ENCODE measurements around the gene DDAH1. TPM values are rescaled to one million over a fixed set of nuclear protein-coding genes. Genes with fewer than 3 reads are reported as not detected.

DDAH1 gene
- total RNA-seq, 3 donors from 2014 or later: 0.16 to 0.48 (median 0.21) TPM

DNA sequence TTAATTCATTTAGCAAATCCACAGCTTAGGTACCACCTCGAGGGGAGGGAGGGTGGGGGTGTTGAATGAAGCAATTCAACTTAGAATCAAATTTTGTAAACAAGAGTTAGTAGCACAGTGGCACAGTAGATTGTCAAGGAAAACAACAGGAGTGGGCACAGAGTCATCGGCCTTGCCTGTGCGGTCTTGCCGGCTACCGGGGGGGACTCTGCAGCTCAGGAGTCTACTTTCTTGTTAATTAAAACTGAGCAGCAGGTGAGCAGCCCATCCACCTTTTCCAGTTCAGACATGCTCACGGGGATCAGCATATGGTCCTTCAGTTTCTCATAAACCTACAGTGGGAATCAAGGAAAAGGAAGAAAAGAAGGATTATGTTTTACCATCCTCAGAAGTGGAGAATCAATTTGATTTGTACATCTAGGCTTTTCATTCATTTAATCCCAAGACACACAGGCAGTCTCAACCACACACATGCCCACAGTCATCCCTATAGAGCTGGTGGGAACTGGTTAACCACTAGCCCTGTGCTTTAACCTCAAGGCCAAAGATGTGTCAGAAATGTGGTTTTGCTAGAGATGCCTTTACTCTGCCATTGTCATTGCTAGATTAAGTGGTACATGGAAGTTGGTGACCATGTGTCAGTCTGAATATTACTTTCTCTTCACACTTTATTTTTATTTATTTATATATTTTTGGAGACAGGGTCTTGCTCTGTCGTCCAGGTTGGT, 143.6 kb downstream of the DDAH1 start:
- DNase-seq (no peak), ATAC-seq (peak; percentile 86 to 88)
- Mint-ChIP-seq H3K4me1 (ENCODE audit: low read depth) (peaks cover 5% of the 10 kb centered on the region), H3K4me3 (no peak overlapping the region), H3K27me3 (ENCODE audit: low read depth) (peaks cover 26% of the 10 kb centered on the region), H3K36me3 (ENCODE audit: insufficient read depth) (no peaks in the 10 kb centered on the region), H3K9me3 (no peaks in the 10 kb centered on the region)

DNA sequence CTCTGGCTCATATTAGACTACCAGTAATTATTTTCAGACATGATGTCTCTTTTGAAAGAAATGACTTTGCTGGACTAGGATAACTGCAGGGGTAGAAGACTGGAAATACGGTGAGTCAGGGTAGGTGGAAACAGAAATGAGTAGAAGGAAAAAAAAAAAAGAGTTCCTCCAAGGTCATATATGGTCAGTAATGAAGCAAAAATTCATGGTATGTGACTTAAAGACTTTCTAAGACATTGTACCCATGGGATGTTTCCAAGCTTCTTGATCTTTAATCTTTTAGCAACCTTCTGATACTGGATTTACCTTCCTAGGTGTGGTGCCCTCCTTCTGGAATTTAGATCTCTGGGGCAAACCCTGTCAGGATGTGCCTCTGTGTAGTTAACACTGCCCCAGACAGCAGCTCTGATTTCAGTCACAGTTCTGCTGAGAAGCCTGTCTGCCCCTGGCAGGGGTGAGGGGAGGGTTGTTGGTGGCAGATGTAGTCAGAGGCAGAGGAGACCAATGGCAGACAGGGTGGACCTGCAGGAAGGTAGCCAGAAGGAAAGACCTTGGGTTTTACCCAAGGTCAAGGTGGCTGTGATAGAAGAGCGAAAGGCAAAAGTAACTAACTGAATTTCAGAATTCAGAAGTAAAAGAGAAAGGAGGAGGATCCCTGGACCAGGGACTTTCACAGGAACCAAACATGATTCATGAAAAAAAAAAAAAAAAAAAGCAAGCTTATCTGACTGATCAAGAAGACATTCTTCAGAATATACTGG, 144.4 kb downstream of the DDAH1 start:
- no peak for DNase-seq
- H3K27me3 Mint-ChIP-seq (ENCODE audit: low read depth): peaks cover 25% of the 10 kb centered on the region
- H3K4me3 Mint-ChIP-seq: no peak overlapping the region
- peak in 1 of 2 donors; percentile 24 for ATAC-seq
- H3K9me3 Mint-ChIP-seq: no peaks in the 10 kb centered on the region
- peaks cover 5% of the 10 kb centered on the region for H3K4me1 Mint-ChIP-seq (ENCODE audit: low read depth)
- no peaks in the 10 kb centered on the region for H3K36me3 Mint-ChIP-seq (ENCODE audit: insufficient read depth)

DNA sequence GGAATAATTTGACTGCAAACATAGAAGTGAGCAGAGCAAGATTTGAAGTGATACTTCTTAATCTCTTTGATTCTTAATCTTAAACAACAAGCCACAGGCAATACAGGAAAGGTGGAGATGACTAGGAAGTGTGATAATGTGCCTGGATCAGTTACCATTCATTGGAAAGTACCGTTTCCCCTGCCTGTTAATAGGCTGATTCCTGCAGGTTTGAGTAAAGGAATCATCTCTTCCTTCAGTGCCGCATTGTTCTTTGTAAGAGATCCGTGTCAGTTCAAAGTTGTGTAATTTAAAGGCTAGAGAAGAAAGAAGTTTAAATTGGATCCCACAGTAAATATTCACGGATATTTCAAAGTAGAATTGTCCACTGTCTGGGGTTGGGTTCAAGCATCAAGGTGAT, 145.0 kb downstream of the DDAH1 start:
- peaks cover 5% of the 10 kb centered on the region for H3K4me1 Mint-ChIP-seq (ENCODE audit: low read depth)
- ATAC-seq: no peak
- no peak for DNase-seq
- H3K4me3 Mint-ChIP-seq: no peak overlapping the region
- peaks cover 25% of the 10 kb centered on the region for H3K27me3 Mint-ChIP-seq (ENCODE audit: low read depth)
- no peaks in the 10 kb centered on the region for H3K36me3 Mint-ChIP-seq (ENCODE audit: insufficient read depth)
- H3K9me3 Mint-ChIP-seq: no peaks in the 10 kb centered on the region

DNA sequence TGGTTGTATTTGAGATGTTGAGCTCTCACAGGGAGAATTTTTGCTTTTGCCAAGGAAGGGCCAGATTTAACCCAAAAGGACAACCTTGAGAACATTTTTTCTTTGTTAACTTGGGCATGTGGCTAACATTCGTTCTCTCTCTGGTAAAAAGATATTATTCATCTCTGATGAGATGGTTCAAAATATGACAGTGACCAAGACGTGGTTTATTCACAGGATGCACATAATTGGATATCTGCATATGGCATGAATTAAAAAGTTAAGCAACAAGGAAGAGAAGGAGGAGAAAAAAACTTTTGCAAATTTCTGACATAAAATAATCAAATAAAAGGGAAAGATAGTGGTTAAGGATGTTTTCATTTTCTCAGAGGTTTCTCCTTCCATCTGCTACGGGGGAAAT, 145.5 kb downstream of the DDAH1 start:
- ATAC-seq (no peak), DNase-seq (no peak)
- no peak overlapping the region for H3K4me3 Mint-ChIP-seq
- H3K9me3 Mint-ChIP-seq: no peaks in the 10 kb centered on the region
- peaks cover 27% of the 10 kb centered on the region for H3K27me3 Mint-ChIP-seq (ENCODE audit: low read depth)
- no peaks in the 10 kb centered on the region for H3K36me3 Mint-ChIP-seq (ENCODE audit: insufficient read depth)
- H3K4me1 Mint-ChIP-seq (ENCODE audit: low read depth): peaks cover 5% of the 10 kb centered on the region

DNA sequence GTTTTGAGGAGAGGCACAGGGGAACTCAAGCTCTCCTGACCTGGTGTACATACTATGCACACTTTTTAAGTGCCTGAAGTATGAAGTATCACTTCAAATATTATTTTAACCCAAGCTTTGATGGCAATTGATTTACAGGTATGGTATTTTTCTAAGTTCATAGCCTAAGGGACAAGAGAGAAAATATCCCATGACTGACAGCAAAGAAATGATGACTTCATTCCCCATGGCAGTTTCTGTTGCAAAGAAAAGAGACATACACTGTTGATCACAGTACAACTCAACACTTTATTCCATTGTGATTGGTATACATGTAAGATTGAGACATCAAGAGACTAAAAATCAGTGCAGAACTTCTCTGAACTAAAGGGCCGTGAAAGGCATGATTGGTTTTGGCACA, 146.7 kb downstream of the DDAH1 start:
- ATAC-seq: no peak
- peaks cover 34% of the 10 kb centered on the region for H3K27me3 Mint-ChIP-seq (ENCODE audit: low read depth)
- no peak for DNase-seq
- H3K36me3 Mint-ChIP-seq (ENCODE audit: insufficient read depth): no peaks in the 10 kb centered on the region
- peaks cover 5% of the 10 kb centered on the region for H3K4me1 Mint-ChIP-seq (ENCODE audit: low read depth)
- no peak overlapping the region for H3K4me3 Mint-ChIP-seq
- no peaks in the 10 kb centered on the region for H3K9me3 Mint-ChIP-seq

DNA sequence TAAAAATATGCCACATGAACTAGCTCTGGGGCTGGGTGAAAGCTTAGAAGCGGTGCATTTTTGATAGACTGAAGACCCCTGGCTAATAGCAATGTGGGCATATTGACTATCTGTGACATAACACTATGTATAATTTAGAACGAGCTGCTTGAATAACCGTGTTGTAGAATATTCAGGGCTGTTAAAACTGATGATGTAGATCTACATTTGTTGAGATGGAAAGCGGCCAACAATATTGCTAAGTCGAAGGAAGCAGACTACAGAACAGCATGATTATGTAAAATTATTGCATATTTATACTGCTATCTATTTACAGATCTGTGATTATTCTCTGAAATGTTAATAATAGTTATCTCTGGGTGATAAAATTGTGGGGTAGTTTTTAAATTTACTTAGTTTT, 147.4 kb downstream of the DDAH1 start:
- H3K4me3 Mint-ChIP-seq: no peak overlapping the region
- no peaks in the 10 kb centered on the region for H3K36me3 Mint-ChIP-seq (ENCODE audit: insufficient read depth)
- no peak for ATAC-seq
- peaks cover 37% of the 10 kb centered on the region for H3K27me3 Mint-ChIP-seq (ENCODE audit: low read depth)
- no peak for DNase-seq
- no peaks in the 10 kb centered on the region for H3K9me3 Mint-ChIP-seq
- H3K4me1 Mint-ChIP-seq (ENCODE audit: low read depth): peaks cover 5% of the 10 kb centered on the region

DNA sequence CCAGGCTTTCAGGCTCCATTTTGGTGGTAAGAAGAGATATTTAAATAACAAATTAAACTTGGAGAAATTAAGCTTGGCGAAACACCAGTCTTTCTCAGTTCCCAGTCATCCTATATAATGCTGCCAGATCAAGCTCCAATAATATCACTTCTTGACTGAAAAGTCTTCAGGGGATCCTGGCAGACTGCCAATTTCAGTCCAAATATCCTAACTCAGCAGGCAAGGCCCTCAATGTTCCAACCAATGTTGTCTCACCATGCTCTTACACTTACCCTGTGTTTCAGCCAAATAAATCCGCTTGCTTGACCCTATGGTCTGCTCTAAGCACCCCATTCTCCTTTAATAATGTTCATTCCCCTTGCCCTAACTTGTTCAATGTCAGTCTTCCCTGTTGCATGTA, 148.6 kb downstream of the DDAH1 start:
- Mint-ChIP-seq H3K36me3 (ENCODE audit: insufficient read depth) (no peaks in the 10 kb centered on the region), H3K4me1 (ENCODE audit: low read depth) (peaks cover 5% of the 10 kb centered on the region), H3K4me3 (no peak overlapping the region), H3K9me3 (no peaks in the 10 kb centered on the region), H3K27me3 (ENCODE audit: low read depth) (peaks cover 39% of the 10 kb centered on the region)
- DNase-seq (no peak), ATAC-seq (no peak)

DNA sequence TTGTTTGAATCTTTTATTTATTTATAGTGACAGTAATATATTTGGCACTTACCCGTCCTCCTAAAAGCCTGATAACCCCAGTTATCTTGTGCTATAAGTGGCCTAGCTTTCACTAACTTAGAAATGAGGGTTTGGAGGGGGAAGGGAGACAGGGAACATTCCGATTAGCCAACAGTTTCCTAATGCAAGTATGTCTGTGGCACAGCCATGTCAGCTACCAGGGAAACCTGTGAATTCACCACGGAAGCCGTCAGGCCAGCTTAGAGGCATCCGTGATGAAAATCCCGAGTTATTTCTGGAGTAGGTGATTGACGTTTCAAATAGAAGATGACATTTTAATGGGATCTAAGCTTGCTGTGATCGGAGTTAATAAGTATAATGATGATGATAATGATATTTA, 149.2 kb downstream of the DDAH1 start:
- Mint-ChIP-seq H3K9me3 (no peaks in the 10 kb centered on the region), H3K27me3 (ENCODE audit: low read depth) (peaks cover 40% of the 10 kb centered on the region), H3K36me3 (ENCODE audit: insufficient read depth) (no peaks in the 10 kb centered on the region), H3K4me3 (no peak overlapping the region), H3K4me1 (ENCODE audit: low read depth) (peaks cover 5% of the 10 kb centered on the region)
- no peak for ATAC-seq
- DNase-seq: no peak

DNA sequence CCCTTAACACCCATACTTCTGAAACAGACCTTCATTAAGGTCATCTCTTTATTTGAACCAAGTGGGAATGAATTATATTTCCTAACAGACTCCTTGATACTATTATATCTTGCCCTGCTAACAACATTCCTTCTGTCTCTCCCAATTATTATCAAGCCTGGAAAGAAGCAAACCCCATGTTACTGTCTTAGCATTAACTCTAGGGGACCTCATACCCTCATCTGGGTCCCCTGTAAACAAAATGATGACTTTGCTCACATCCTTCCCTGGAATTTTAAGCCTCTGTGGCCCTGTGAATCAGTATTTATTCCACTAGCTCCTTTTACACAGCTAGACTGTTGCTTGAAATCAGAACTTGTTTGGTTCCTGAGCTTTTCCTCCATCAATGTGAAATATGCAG, 150.2 kb downstream of the DDAH1 start:
- no peak for ATAC-seq
- H3K4me3 Mint-ChIP-seq: no peak overlapping the region
- DNase-seq: no peak
- H3K36me3 Mint-ChIP-seq (ENCODE audit: insufficient read depth): no peaks in the 10 kb centered on the region
- no peaks in the 10 kb centered on the region for H3K9me3 Mint-ChIP-seq
- H3K4me1 Mint-ChIP-seq (ENCODE audit: low read depth): no peaks in the 10 kb centered on the region
- H3K27me3 Mint-ChIP-seq (ENCODE audit: low read depth): peaks cover 42% of the 10 kb centered on the region

DNA sequence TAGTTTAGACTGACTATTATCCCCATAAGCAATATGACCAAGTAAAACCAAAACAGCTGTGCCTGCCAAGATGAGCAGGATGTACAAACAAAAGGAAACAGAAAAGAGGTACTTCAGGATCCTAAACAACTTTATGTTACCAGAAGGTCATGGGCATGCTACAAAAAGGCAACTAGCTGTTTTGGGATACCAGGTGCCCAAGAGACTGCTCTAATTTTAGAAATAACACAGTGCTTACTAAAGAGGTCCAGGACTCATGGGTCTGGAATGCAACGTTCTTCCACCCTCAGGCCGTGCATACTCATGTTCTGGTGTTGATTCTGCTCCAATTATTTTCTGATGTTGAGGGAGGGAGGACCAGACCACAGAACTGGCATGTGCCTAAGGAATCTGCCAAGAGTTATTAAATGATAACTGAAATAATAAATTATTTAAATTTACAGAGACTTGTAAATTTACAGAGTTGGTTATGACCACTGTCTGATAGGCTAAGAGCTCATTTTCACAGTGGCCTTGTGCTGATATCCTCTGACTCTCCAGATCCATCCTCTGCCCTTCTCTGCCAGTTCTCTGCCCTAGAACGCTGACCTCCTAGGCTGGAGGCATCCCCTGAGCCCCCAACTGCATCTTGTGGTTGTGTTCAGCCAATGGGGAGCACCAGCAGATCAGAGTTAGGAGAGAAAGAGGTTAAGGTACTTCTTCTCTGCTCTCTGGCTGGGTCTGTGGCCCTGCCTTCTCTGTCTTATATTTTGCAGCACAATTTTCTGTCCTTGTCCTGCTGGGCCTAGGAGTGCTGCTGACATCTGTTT, 150.9 kb downstream of the DDAH1 start:
- no peaks in the 10 kb centered on the region for H3K9me3 Mint-ChIP-seq
- H3K4me1 Mint-ChIP-seq (ENCODE audit: low read depth): no peaks in the 10 kb centered on the region
- no peak for DNase-seq
- no peak for ATAC-seq
- H3K36me3 Mint-ChIP-seq (ENCODE audit: insufficient read depth): no peaks in the 10 kb centered on the region
- peaks cover 39% of the 10 kb centered on the region for H3K27me3 Mint-ChIP-seq (ENCODE audit: low read depth)
- no peak overlapping the region for H3K4me3 Mint-ChIP-seq

DNA sequence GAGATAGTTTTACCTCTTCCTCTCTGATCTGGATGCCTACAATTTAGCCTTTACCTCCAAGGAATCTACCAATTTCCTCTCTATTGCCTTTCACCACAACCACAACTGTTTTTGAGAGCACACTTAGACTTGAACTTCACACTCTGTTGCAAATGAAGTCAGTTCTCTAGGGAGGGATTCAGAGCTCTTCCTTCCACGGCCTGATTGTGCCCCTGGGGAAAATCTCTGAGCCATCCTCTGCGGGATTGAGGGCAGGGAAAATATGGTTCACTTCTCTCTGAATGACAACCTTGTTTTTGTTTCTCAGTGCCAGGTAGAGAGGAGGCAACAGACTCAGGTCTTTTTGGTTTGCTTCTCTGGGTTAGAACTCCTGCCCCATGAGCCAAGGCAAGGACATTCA, 153.1 kb downstream of the DDAH1 start:
- no peak for ATAC-seq
- peaks cover 37% of the 10 kb centered on the region for H3K27me3 Mint-ChIP-seq (ENCODE audit: low read depth)
- peaks cover 9% of the 10 kb centered on the region for H3K4me1 Mint-ChIP-seq (ENCODE audit: low read depth)
- no peaks in the 10 kb centered on the region for H3K9me3 Mint-ChIP-seq
- no peak for DNase-seq
- H3K4me3 Mint-ChIP-seq: no peak overlapping the region
- no peaks in the 10 kb centered on the region for H3K36me3 Mint-ChIP-seq (ENCODE audit: insufficient read depth)

DNA sequence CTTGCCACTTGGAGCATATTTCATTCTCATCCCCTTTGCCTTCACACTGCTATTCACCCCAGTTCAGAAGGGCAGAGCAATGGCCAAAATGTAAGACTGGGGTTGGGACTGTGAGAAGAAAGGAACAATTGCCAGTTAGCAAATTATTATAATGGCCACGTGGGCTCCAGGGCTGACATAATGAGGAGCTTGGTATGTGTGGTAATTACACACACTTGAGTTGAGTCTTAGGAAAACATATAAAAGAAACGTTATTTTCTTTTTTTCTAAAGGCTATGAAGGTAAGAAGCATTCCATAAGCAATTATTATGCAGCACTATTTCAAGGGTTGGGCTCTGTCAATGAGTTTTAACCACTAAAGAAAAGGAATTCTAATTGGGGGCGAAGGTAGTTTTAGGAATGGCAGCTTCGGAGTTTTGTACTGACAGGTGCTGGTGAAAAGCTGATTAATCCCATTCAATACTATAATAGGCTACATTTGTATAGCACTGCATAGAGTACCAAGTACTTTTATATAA, 156.1 kb downstream of the DDAH1 start:
- H3K9me3 Mint-ChIP-seq: no peaks in the 10 kb centered on the region
- H3K27me3 Mint-ChIP-seq (ENCODE audit: low read depth): peaks cover 34% of the 10 kb centered on the region
- H3K4me3 Mint-ChIP-seq: no peak overlapping the region
- no peaks in the 10 kb centered on the region for H3K36me3 Mint-ChIP-seq (ENCODE audit: insufficient read depth)
- peaks cover 9% of the 10 kb centered on the region for H3K4me1 Mint-ChIP-seq (ENCODE audit: low read depth)
- ATAC-seq (no peak), DNase-seq (no peak)

DNA sequence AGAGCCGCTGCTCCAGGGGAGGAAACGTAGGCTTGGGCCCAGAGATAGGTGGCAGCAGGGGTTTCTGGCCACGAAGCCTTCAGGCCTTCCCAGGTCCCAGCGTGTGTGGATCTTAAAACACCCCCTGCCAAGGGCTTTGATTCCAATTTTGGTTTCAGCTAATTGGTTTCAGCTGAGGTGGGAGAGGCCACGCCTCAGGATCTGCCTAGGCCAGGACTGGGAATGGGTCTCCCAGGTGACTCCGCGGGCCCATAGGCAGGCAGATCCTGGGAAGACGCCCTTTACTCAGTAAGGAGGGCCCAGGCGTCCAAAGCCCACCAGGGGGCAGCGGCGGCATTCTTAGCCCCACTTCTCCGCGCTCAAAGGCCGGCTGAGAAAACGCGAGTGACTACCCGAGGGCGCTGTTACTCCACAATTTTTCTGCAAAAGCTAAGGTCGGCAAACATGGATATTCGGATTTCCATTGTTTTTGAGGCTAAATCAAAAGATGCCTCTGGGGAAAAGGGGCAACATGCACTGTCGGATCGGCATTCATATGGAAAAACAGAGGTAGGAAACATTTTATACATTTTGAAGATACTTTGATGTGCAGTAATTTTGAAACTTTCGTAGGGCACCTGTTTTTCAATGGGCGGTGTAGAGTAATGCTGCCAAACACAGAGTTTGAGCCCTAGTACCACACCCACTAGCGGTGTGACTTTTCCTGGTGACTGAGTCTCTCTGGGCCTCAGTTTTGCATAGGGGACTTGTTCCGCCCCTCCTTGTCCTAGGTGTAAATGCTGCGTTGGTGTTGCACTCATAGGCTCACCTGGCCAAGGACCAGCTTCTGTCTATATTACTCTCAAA, 156.7 kb downstream of the DDAH1 start:
- no peaks in the 10 kb centered on the region for H3K36me3 Mint-ChIP-seq (ENCODE audit: insufficient read depth)
- peak; percentile 84 to 86 for ATAC-seq
- peak overlapping the region; percentile 62 for H3K4me3 Mint-ChIP-seq
- peak; percentile 61 for DNase-seq
- peaks cover 28% of the 10 kb centered on the region for H3K27me3 Mint-ChIP-seq (ENCODE audit: low read depth)
- peaks cover 9% of the 10 kb centered on the region for H3K4me1 Mint-ChIP-seq (ENCODE audit: low read depth)
- H3K9me3 Mint-ChIP-seq: no peaks in the 10 kb centered on the region

DNA sequence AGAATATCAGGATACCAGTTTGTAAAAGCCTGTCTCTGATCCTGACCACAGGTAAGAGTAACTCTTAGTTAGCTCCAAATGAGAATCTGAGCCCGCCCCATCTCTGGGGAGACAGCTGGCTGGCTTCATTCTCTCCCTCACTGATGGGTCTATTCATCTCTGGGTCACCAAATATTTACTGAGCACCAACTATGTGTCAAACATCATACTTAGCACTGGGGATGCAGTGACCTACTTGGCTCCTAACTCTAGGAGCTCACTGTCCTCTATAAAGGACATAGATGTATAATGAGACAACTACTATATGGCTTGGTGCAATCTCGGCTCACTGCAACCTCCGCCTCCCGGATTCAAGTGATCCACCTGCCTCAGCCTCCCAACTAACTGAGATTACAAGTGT, 158.7 kb downstream of the DDAH1 start:
- Mint-ChIP-seq H3K27me3 (ENCODE audit: low read depth) (peaks cover 34% of the 10 kb centered on the region), H3K9me3 (no peaks in the 10 kb centered on the region)
- no peak for DNase-seq

More for the DNA sequence above, 158.7 kb downstream of the DDAH1 start:
- no peak for ATAC-seq
- no peak overlapping the region for H3K4me3 Mint-ChIP-seq
- no peaks in the 10 kb centered on the region for H3K36me3 Mint-ChIP-seq (ENCODE audit: insufficient read depth)
- peaks cover 9% of the 10 kb centered on the region for H3K4me1 Mint-ChIP-seq (ENCODE audit: low read depth)

All from activated T-cell treated with anti-CD3 and anti-CD28 coated beads, Interleukin-2, amount 50 U/mL, for 4 hours (primary cell).